ENCODE results near the gene CFAP46.

Gene CFAP46

GRCh38 chr10:132832186-132832969, 110.0 kb downstream of the CFAP46 start:
- Histone ChIP-seq H3K4me3 (ENCODE audit: low read depth, low read length) (no peak overlapping the region), H3K9me3 (ENCODE audit: severe bottlenecking) (no peaks in the 10 kb centered on the region), H3K36me3 (no peaks in the 10 kb centered on the region), H3K27ac (no peak overlapping the region), H3K27me3 (ENCODE audit: insufficient read depth, low read depth, severe bottlenecking) (no peaks in the 10 kb centered on the region)
- no peak for DNase-seq
- no peak for TF ChIP-seq CTCF (IDR thresholded peaks at IDR 0.05; ENCODE audit: low read depth, low read length)

- Histone ChIP-seq H3K27ac (no peak overlapping the region), H3K4me3 (ENCODE audit: low read depth, low read length) (no peak overlapping the region), H3K27me3 (ENCODE audit: insufficient read depth, low read depth, severe bottlenecking) (no peaks in the 10 kb centered on the region), H3K9me3 (ENCODE audit: severe bottlenecking) (peaks cover 6% of the 10 kb centered on the region), H3K36me3 (no peaks in the 10 kb centered on the region)
- TF ChIP-seq CTCF (IDR thresholded peaks at IDR 0.05; ENCODE audit: low read depth, low read length) = no peak
- no peak for DNase-seq
Observed at GRCh38 chr10:132829403-132829802, 113.0 kb downstream of the CFAP46 start.

- no peaks in the 10 kb centered on the region for H3K36me3 ChIP-seq
- H3K27me3 ChIP-seq (ENCODE audit: insufficient read depth, low read depth, severe bottlenecking) = no peaks in the 10 kb centered on the region
- TF ChIP-seq CTCF (IDR thresholded peaks at IDR 0.05; ENCODE audit: low read depth, low read length) = no peak
- H3K9me3 ChIP-seq (ENCODE audit: severe bottlenecking) = peaks cover 6% of the 10 kb centered on the region
- no peak for DNase-seq
- H3K27ac ChIP-seq = no peak overlapping the region
- H3K4me3 ChIP-seq (ENCODE audit: low read depth, low read length) = no peak overlapping the region
Observed at GRCh38 chr10:132828681-132829080, 113.7 kb downstream of the CFAP46 start.

GRCh38 chr10:132827861-132828539, 114.4 kb downstream of the CFAP46 start:
- Histone ChIP-seq H3K4me3 (ENCODE audit: low read depth, low read length) (no peak overlapping the region), H3K36me3 (no peaks in the 10 kb centered on the region), H3K27ac (no peak overlapping the region), H3K27me3 (ENCODE audit: insufficient read depth, low read depth, severe bottlenecking) (no peaks in the 10 kb centered on the region), H3K9me3 (ENCODE audit: severe bottlenecking) (peaks cover 6% of the 10 kb centered on the region)
- DNase-seq = no peak
- TF ChIP-seq CTCF (IDR thresholded peaks at IDR 0.05; ENCODE audit: low read depth, low read length) = no peak

- DNase-seq = no peak
- Histone ChIP-seq H3K27me3 (ENCODE audit: insufficient read depth, low read depth, severe bottlenecking) (no peaks in the 10 kb centered on the region), H3K27ac (no peak overlapping the region), H3K36me3 (no peaks in the 10 kb centered on the region), H3K4me3 (ENCODE audit: low read depth, low read length) (no peak overlapping the region), H3K9me3 (ENCODE audit: severe bottlenecking) (peaks cover 6% of the 10 kb centered on the region)
- TF ChIP-seq CTCF (IDR thresholded peaks at IDR 0.05; ENCODE audit: low read depth, low read length) = no peak
Observed at GRCh38 chr10:132827423-132827789, 115.0 kb downstream of the CFAP46 start.
